CD4-positive, CD25-positive, alpha-beta regulatory T cell (primary cell): ENCODE measurements around the gene KIF2A. TPM values are rescaled to one million over a fixed set of nuclear protein-coding genes. Genes with fewer than 3 reads are reported as not detected.

Experiments
- ATAC-seq, 2 donors: fragments of 150-1000 bp; cut with Tn5 transposase; one replicate each; pipeline ENCODE4 v1.10.0; 2021; ENCODE audit warnings: low read depth in 2 of 2, moderate number of reproducible peaks in 2 of 2, moderate library complexity in 1 of 2
- DNase-seq, 3 donors: peaks; one replicate each; pipeline versions ENCODE4 v3.0.0 to v3.0.0-alpha.2; 2012 to 2022; ENCODE audit warnings: mixed read lengths in 1 of 3
- H3K27ac ChIP-seq: one replicate; pipeline ENCODE4 v1.7.0; 2013; ENCODE audit warnings: mild to moderate bottlenecking, low read length; ENCODE audit not compliant: insufficient read depth, poor library complexity, severe bottlenecking
- H3K27me3 ChIP-seq: one replicate; pipeline ENCODE4 v1.7.0; 2013; ENCODE audit warnings: low read length; ENCODE audit not compliant: control insufficient read depth, insufficient read depth
- H3K36me3 ChIP-seq: one replicate; pipeline ENCODE4 v1.7.0; 2013; ENCODE audit warnings: mild to moderate bottlenecking, low read length, moderate library complexity; ENCODE audit not compliant: control insufficient read depth, insufficient read depth
- H3K4me1 ChIP-seq: 2 replicates; pipeline ENCODE4 v1.7.0; 2013; ENCODE audit warnings: mild to moderate bottlenecking, low read length; ENCODE audit not compliant: insufficient read depth, control insufficient read depth, poor library complexity, severe bottlenecking
- H3K4me3 ChIP-seq: one replicate; pipeline ENCODE4 v1.7.0; 2013; ENCODE audit warnings: low read depth, mild to moderate bottlenecking, low read length, moderate library complexity
- H3K9me3 ChIP-seq, 2 experiments: 1 replicate in 1 of 2; 2 replicates in 1 of 2; pipeline ENCODE4 v1.7.0; 2013; ENCODE audit warnings: low read length in 2 of 2, mild to moderate bottlenecking in 1 of 2, moderate library complexity in 1 of 2; ENCODE audit not compliant: control insufficient read depth in 2 of 2
- H3K27ac Mint-ChIP-seq, 3 donors: one replicate each; pipeline ENCODE4 v1.8.0; 2020 to 2022; ENCODE audit warnings: mild to moderate bottlenecking in 3 of 3, mixed read lengths in 3 of 3, moderate library complexity in 2 of 3
- H3K27me3 Mint-ChIP-seq: one replicate; pipeline ENCODE4 v1.8.0; 2022; ENCODE audit warnings: mild to moderate bottlenecking, mixed read lengths
- H3K36me3 Mint-ChIP-seq: one replicate; pipeline ENCODE4 v1.8.0; 2020; ENCODE audit warnings: mixed read lengths
- H3K4me1 Mint-ChIP-seq, 4 donors: one replicate each; pipeline ENCODE4 v1.8.0; 2020 to 2022; ENCODE audit warnings: mixed read lengths in 4 of 4, mild to moderate bottlenecking in 1 of 4
- H3K4me3 Mint-ChIP-seq, 4 donors: one replicate each; pipeline ENCODE4 v1.8.0; 2020 to 2022; ENCODE audit warnings: mild to moderate bottlenecking in 4 of 4, mixed read lengths in 4 of 4, moderate library complexity in 3 of 4
- H3K9me3 Mint-ChIP-seq, 7 donors: one replicate each; pipeline ENCODE4 v1.8.0; 2020 to 2022; ENCODE audit warnings: mixed read lengths in 7 of 7, mild to moderate bottlenecking in 3 of 7, moderate library complexity in 2 of 7
- polyA plus RNA-seq, 4 donors: library from polyadenylated mRNA; unstranded; fragments of 300-500 nt; fragmentation: Illumina TruSeq; gene quantifications; one replicate each; pipeline ENCODE4 v1.2.3, GENCODE V29; 2021
- total RNA-seq: library from RNA; stranded (reverse); gene quantifications from one replicate; pipeline ENCODE4 v1.2.3, GENCODE V29; 2022

The KIF2A gene
- total and polyA plus RNA-seq, 5 donors from 2014 or later = 114 to 191 (median 172) TPM

- Histone ChIP-seq H3K4me1 (no peaks in the 10 kb centered on the region), H3K36me3 (no peaks in the 10 kb centered on the region), H3K4me3 (no peak overlapping the region), H3K9me3 (no peaks in the 10 kb centered on the region), H3K27ac (no peak overlapping the region), H3K27me3 (no peaks in the 10 kb centered on the region)
- no peaks in the 10 kb centered on the region for H3K27me3 Mint-ChIP-seq
- no peaks in the 10 kb centered on the region for H3K9me3 Mint-ChIP-seq
- ATAC-seq = no peak
- no peaks in the 10 kb centered on the region for H3K36me3 Mint-ChIP-seq
- DNase-seq = no peak
- H3K27ac Mint-ChIP-seq = no peak overlapping the region
- peaks cover 0 to 9% (median 6%) of the 10 kb centered on the region in 4 donors for H3K4me1 Mint-ChIP-seq
- H3K4me3 Mint-ChIP-seq = no peak overlapping the region
Observed at GRCh38 chr5:62266573-62266972, 39.4 kb upstream of the KIF2A start.

GRCh38 chr5:62268234-62268633 lies 37.8 kb upstream of the KIF2A start:
- Histone ChIP-seq H3K4me3 (no peak overlapping the region), H3K27ac (no peak overlapping the region), H3K27me3 (no peaks in the 10 kb centered on the region), H3K36me3 (no peaks in the 10 kb centered on the region), H3K4me1 (no peaks in the 10 kb centered on the region), H3K9me3 (no peaks in the 10 kb centered on the region)
- Mint-ChIP-seq H3K27me3 (no peaks in the 10 kb centered on the region), H3K9me3 (no peaks in the 10 kb centered on the region), H3K4me3 (no peak overlapping the region), H3K36me3 (peaks cover 4% of the 10 kb centered on the region), H3K27ac (no peak overlapping the region), H3K4me1 (peaks cover 0 to 9% (median 6%) of the 10 kb centered on the region in 4 donors)
- no peak for DNase-seq
- ATAC-seq = no peak

GRCh38 chr5:62268792-62269191 lies 37.2 kb upstream of the KIF2A start:
- Histone ChIP-seq H3K27me3 (no peaks in the 10 kb centered on the region), H3K36me3 (no peaks in the 10 kb centered on the region), H3K4me1 (no peaks in the 10 kb centered on the region), H3K4me3 (no peak overlapping the region), H3K9me3 (no peaks in the 10 kb centered on the region), H3K27ac (no peak overlapping the region)
- Mint-ChIP-seq H3K9me3 (no peaks in the 10 kb centered on the region), H3K4me1 (peaks cover 0 to 9% (median 6%) of the 10 kb centered on the region in 4 donors), H3K27ac (peak overlapping the region in 1 of 3 donors; percentile 8), H3K4me3 (no peak overlapping the region), H3K36me3 (peaks cover 4% of the 10 kb centered on the region), H3K27me3 (no peaks in the 10 kb centered on the region)
- DNase-seq (no peak), ATAC-seq (no peak)

- no peak overlapping the region for H3K4me3 ChIP-seq
- no peaks in the 10 kb centered on the region for H3K36me3 ChIP-seq
- no peak for DNase-seq
- no peaks in the 10 kb centered on the region for H3K4me1 ChIP-seq
- Mint-ChIP-seq H3K36me3 (peaks cover 4% of the 10 kb centered on the region), H3K9me3 (peaks cover 0 to 1% (median 0%) of the 10 kb centered on the region in 7 donors), H3K27ac (peak overlapping the region in 1 of 3 donors; percentile 20), H3K4me1 (peaks cover 0 to 11% (median 7%) of the 10 kb centered on the region in 4 donors), H3K4me3 (no peak overlapping the region), H3K27me3 (no peaks in the 10 kb centered on the region)
- no peak overlapping the region for H3K27ac ChIP-seq
- no peaks in the 10 kb centered on the region for H3K27me3 ChIP-seq
- no peak for ATAC-seq
- no peaks in the 10 kb centered on the region for H3K9me3 ChIP-seq
Observed at GRCh38 chr5:62271370-62271769, 34.6 kb upstream of the KIF2A start.

- Mint-ChIP-seq H3K9me3 (peaks cover 0 to 1% (median 0%) of the 10 kb centered on the region in 7 donors), H3K4me1 (peaks cover 2 to 11% (median 7%) of the 10 kb centered on the region in 4 donors)
- ATAC-seq = no peak
Observed at GRCh38 chr5:62271870-62272269, 34.1 kb upstream of the KIF2A start.

GRCh38 chr5:62273687-62274086 lies 32.3 kb upstream of the KIF2A start:
- no peak overlapping the region for H3K4me3 ChIP-seq
- no peaks in the 10 kb centered on the region for H3K36me3 ChIP-seq
- H3K27ac ChIP-seq = no peak overlapping the region
- no peak for ATAC-seq
- no peak overlapping the region for H3K4me3 Mint-ChIP-seq
- H3K27ac Mint-ChIP-seq = peak overlapping the region in 2 of 3 donors; percentile 20 to 38
- H3K9me3 Mint-ChIP-seq = peaks cover 0 to 1% (median 0%) of the 10 kb centered on the region in 7 donors
- DNase-seq = no peak
- H3K36me3 Mint-ChIP-seq = peaks cover 4% of the 10 kb centered on the region
- H3K4me1 Mint-ChIP-seq = peaks cover 7 to 15% (median 10%) of the 10 kb centered on the region in 4 donors
- H3K27me3 Mint-ChIP-seq = no peaks in the 10 kb centered on the region
- H3K27me3 ChIP-seq = no peaks in the 10 kb centered on the region
- no peaks in the 10 kb centered on the region for H3K4me1 ChIP-seq
- H3K9me3 ChIP-seq = no peaks in the 10 kb centered on the region

More at GRCh38 chr5:62271870-62272269, 34.1 kb upstream of the KIF2A start:
- H3K9me3 ChIP-seq = no peaks in the 10 kb centered on the region
- no peaks in the 10 kb centered on the region for H3K36me3 ChIP-seq
- H3K4me1 ChIP-seq = no peaks in the 10 kb centered on the region
- no peak overlapping the region for H3K4me3 Mint-ChIP-seq
- peaks cover 4% of the 10 kb centered on the region for H3K36me3 Mint-ChIP-seq
- H3K27me3 ChIP-seq = no peaks in the 10 kb centered on the region
- DNase-seq = no peak
- no peak overlapping the region for H3K27ac Mint-ChIP-seq
- H3K27me3 Mint-ChIP-seq = no peaks in the 10 kb centered on the region
- H3K4me3 ChIP-seq = no peak overlapping the region
- H3K27ac ChIP-seq = no peak overlapping the region

GRCh38 chr5:62275581-62275980 lies 30.4 kb upstream of the KIF2A start:
- Histone ChIP-seq H3K36me3 (no peaks in the 10 kb centered on the region), H3K4me3 (no peak overlapping the region), H3K9me3 (no peaks in the 10 kb centered on the region), H3K4me1 (no peaks in the 10 kb centered on the region), H3K27ac (no peak overlapping the region), H3K27me3 (no peaks in the 10 kb centered on the region)
- Mint-ChIP-seq H3K4me3 (no peak overlapping the region), H3K9me3 (peaks cover 0 to 1% (median 0%) of the 10 kb centered on the region in 7 donors), H3K27ac (no peak overlapping the region), H3K36me3 (peaks cover 4% of the 10 kb centered on the region), H3K27me3 (no peaks in the 10 kb centered on the region), H3K4me1 (peaks cover 4 to 18% (median 6%) of the 10 kb centered on the region in 4 donors)
- DNase-seq (no peak), ATAC-seq (no peak)

- H3K9me3 ChIP-seq = no peaks in the 10 kb centered on the region
- Mint-ChIP-seq H3K4me3 (no peak overlapping the region), H3K4me1 (peaks cover 12 to 43% (median 21%) of the 10 kb centered on the region in 4 donors), H3K36me3 (peaks cover 3% of the 10 kb centered on the region), H3K27ac (no peak overlapping the region), H3K9me3 (peaks cover 0 to 4% (median 0%) of the 10 kb centered on the region in 7 donors), H3K27me3 (no peaks in the 10 kb centered on the region)
- H3K27ac ChIP-seq = no peak overlapping the region
- H3K27me3 ChIP-seq = no peaks in the 10 kb centered on the region
- H3K36me3 ChIP-seq = no peaks in the 10 kb centered on the region
- no peak for DNase-seq
- H3K4me1 ChIP-seq = no peaks in the 10 kb centered on the region
- no peak for ATAC-seq
- H3K4me3 ChIP-seq = no peak overlapping the region
Observed at GRCh38 chr5:62281411-62281810, 24.6 kb upstream of the KIF2A start.
